Kidney (tissue), 14 donors: ENCODE data around the gene SEMA3F. TPM values are rescaled to one million over a fixed set of nuclear protein-coding genes. Genes with fewer than 3 reads are reported as not detected.

ENCODE experiments used
- DNase-seq, 5 donors: peaks; one replicate each; pipeline ENCODE4 v3.0.0-alpha.2; 2013 to 2020
- FAIRE-seq: peaks from 2 replicates; lab custom pipeline; 2012; peaks lifted over from hg19 to GRCh38; lab: Jason Lieb, UNC
- H3K27ac ChIP-seq, 2 donors: one replicate each; pipeline ENCODE4 v1.7.0; 2013; ENCODE audit warnings: low read depth in 2 of 2, low read length in 2 of 2, inconsistent platforms in 1 of 2
- H3K27me3 ChIP-seq: one replicate; pipeline ENCODE4 v1.7.1; 2013; ENCODE audit warnings: low read length, inconsistent platforms; ENCODE audit not compliant: control insufficient read depth, insufficient read depth
- H3K36me3 ChIP-seq, 3 donors: one replicate each; pipeline versions ENCODE4 v1.7.0 to v1.7.1; 2013; ENCODE audit warnings: low read length in 3 of 3, control low read depth in 1 of 3, inconsistent platforms in 1 of 3; ENCODE audit not compliant: insufficient read depth in 3 of 3, control insufficient read depth in 2 of 3
- H3K4me1 ChIP-seq, 3 donors: one replicate each; pipeline versions ENCODE4 v1.7.0 to v1.7.1; 2013; ENCODE audit warnings: low read length in 3 of 3, inconsistent platforms in 1 of 3, low read depth in 1 of 3; ENCODE audit not compliant: control insufficient read depth in 2 of 3, insufficient read depth in 2 of 3
- H3K4me3 ChIP-seq, 3 donors: one replicate each; pipeline versions ENCODE4 v1.7.0 to v1.8.1; 2013; ENCODE audit warnings: low read length in 3 of 3, control low read depth in 1 of 3, inconsistent platforms in 1 of 3
- H3K9ac ChIP-seq, 3 donors: one replicate each; pipeline versions ENCODE4 v1.7.0 to v1.7.1; 2013; ENCODE audit warnings: low read length in 3 of 3, control low read depth in 1 of 3, inconsistent platforms in 1 of 3
- H3K9me3 ChIP-seq, 3 donors: one replicate each; pipeline versions ENCODE4 v1.7.0 to v1.7.1; 2013; ENCODE audit warnings: low read length in 3 of 3, control low read depth in 1 of 3, inconsistent platforms in 1 of 3; ENCODE audit not compliant: control insufficient read depth in 2 of 3, insufficient read depth in 1 of 3
- intact Hi-C: fragments of 100-400 bp; cut with DNase I; formaldehyde crosslinking; loops from one replicate; pipeline ENCODE4 v1.11.1; 2022
- polyA plus RNA-seq: library from polyadenylated mRNA; stranded (reverse); fragments of 350-450 nt; fragmentation: Illumina TruSeq; extraction: RNeasy Lipid Tissue Mini Kit (QIAGEN cat#74804); gene quantifications from one replicate; pipeline ENCODE4 v1.2.3, GENCODE V29; 2014; ENCODE audit warnings: low read depth, low replicate concordance; ENCODE audit not compliant: insufficient read depth
- total RNA-seq: library from RNA; stranded (reverse); fragmentation: NEBNext Ultra II Directional; extraction: Animal tissue kit (Norgen Biotek cat#: 25700); gene quantifications from one replicate; pipeline ENCODE4 v1.2.1, GENCODE V29; 2021
- TF ChIP-seq, protein P1 (sequence below): IDR thresholded peaks from 3 replicates; pipeline ENCODE4 v1.5.1; 2012; ENCODE audit warnings: mild to moderate bottlenecking, moderate library complexity, borderline replicate concordance; ENCODE audit not compliant: insufficient read depth; ENCODE audit errors: extremely low read depth
- donor health status: control.
- donor health status: control.
- donor health status: control.
- donor health status: control.
- donor health status: control.
- donor health status: DM: yes; HTN: yes; CAD: no.
- donor health status: Normal renal cell carcinoma (clear cell type).

Gene SEMA3F
- total and polyA plus RNA-seq, 2 donors from 2014 or later: 36.7 to 39.9 TPM

DNA sequence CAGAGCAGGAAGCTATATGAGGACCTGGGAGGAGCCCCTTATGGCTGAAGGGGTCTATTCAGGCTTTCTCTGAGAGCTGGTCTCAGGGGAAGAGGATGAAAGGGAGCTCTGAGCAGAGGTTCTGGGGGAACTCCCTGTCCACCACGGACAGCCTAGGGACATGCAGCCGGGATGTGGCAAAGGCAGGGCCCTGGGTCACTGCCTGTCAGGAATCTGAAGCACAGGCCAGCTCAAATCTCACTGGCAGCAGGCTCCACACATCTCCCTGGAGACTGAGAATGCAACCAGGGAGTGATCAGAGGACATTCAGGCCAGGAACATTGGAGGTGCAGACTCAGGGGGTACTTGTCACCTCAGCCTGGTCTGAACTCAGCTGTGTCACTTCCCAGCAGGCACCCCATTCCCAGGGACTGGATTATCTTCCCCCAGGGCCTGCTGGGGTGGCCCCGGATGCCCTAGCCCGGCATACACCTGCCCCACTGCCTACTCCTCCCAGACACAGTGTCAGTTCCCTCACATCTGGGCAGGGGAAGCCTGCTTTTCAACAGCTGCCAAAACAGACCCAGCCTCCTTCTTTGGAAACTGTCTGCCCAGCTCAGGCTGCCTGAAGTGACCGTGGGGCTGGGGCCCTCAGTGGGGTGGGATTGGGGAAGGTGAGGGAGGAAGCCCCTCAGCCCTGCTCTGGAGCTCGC is 18.3 kb upstream of the SEMA3F start:
- no peak for FAIRE-seq
- Histone ChIP-seq H3K4me1 (peaks cover 6 to 17% (median 14%) of the 10 kb centered on the region in 3 donors), H3K9ac (no peak overlapping the region)

DNA sequence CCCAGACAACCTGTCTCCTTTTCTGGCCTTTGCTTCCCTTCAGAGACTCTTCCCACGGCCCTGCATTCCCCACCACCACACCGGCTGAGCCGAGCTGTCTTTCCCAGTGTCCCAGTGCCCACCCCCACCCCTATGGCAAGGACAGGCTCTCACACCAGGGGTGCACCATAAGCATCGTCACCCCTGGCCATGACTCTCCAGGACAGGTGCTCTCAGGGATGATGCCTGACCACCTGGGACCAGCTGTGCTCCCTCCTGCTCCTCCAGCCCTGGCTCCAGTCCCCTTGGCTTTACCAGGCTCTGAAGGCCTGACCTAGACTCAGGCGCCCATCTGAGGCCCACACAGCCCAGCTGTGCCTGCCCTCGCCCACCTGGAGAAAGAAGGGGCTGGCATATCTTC is 17.6 kb upstream of the SEMA3F start:
- no peaks in the 10 kb centered on the region for H3K36me3 ChIP-seq
- intact Hi-C loops: no loop called here
- H3K9me3 ChIP-seq: no peaks in the 10 kb centered on the region
- H3K27me3 ChIP-seq: no peaks in the 10 kb centered on the region
- TF ChIP-seq, protein P1, sequence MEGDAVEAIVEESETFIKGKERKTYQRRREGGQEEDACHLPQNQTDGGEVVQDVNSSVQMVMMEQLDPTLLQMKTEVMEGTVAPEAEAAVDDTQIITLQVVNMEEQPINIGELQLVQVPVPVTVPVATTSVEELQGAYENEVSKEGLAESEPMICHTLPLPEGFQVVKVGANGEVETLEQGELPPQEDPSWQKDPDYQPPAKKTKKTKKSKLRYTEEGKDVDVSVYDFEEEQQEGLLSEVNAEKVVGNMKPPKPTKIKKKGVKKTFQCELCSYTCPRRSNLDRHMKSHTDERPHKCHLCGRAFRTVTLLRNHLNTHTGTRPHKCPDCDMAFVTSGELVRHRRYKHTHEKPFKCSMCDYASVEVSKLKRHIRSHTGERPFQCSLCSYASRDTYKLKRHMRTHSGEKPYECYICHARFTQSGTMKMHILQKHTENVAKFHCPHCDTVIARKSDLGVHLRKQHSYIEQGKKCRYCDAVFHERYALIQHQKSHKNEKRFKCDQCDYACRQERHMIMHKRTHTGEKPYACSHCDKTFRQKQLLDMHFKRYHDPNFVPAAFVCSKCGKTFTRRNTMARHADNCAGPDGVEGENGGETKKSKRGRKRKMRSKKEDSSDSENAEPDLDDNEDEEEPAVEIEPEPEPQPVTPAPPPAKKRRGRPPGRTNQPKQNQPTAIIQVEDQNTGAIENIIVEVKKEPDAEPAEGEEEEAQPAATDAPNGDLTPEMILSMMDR: no peak
- H3K4me3 ChIP-seq: no peak overlapping the region
- H3K4me1 ChIP-seq: peaks cover 6 to 17% (median 14%) of the 10 kb centered on the region in 3 donors
- peak overlapping the region in 1 of 2 donors; percentile 51 for H3K27ac ChIP-seq
- no peak overlapping the region for H3K9ac ChIP-seq
- FAIRE-seq: no peak
- DNase-seq: peak in 3 of 5 donors; percentile 17 to 59 (median 34)

More for the DNA sequence above, 18.3 kb upstream of the SEMA3F start:
- DNase-seq: peak in 4 of 5 donors; percentile 87 to 90 (median 88)
- Histone ChIP-seq H3K27me3 (no peaks in the 10 kb centered on the region), H3K9me3 (no peaks in the 10 kb centered on the region), H3K36me3 (no peaks in the 10 kb centered on the region), H3K27ac (peak overlapping the region; percentile 22 to 51), H3K4me3 (no peak overlapping the region)
- TF ChIP-seq, protein P1: no peak
- intact Hi-C loops: no loop called here

DNA sequence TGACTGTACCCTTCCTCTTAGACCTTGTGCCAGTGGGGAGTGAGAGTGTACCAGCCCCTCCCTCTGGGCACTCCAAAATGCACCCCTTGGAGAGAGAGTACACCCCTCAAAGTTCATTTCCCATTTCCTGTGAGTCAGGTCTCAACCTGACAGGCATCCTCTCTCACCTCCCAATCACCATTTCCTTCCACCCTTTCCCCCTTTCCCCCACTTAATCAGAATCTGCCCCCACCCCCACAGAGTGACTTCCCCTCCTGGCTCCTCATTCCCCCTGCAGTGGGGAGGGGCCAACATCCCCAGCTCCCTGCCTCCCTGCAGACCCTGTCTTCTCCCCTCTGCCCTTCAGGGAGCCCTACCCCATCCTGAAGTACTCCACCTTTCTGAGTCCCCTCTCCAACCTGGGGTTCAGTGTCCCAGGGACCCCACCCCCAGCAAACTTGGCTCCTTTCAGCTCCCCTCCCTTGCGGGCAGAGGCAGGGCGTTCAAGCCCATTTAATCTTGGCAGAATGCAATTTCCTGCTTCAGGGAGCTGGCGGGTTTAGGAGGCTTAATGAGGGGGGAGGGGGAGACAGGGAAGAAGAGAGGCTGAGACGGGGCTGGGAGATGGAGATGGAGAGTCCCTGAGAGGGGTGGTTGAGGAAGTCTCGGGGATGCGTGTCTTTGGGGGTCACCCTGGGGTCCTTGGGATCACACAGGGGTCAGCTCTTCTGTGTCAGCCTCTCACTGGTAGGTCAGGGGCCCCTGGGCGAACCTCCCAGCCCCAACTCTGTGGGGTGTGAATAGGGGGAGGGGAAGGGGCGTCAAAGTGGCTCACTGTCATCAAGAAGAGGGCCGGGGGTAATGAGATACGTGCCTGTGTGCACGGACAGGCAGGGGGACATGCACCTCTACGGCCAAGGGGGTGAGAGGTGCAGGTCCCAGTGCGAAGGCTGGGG is 16.6 kb upstream of the SEMA3F start:
- Histone ChIP-seq H3K9ac (no peak overlapping the region), H3K4me1 (peaks cover 6 to 17% (median 14%) of the 10 kb centered on the region in 3 donors), H3K4me3 (no peak overlapping the region), H3K27ac (peak overlapping the region; percentile 22 to 28), H3K27me3 (no peaks in the 10 kb centered on the region), H3K36me3 (no peaks in the 10 kb centered on the region), H3K9me3 (no peaks in the 10 kb centered on the region)
- no peak for FAIRE-seq
- DNase-seq: peak in 4 of 5 donors; percentile 76 to 95 (median 90)
- intact Hi-C loops: no loop called here
- TF ChIP-seq, protein P1: no peak
